Gastroesophageal sphincter (tissue), 3 donors: Measurements from ENCODE around the gene MYO1H.

Experiments
- CTCF ChIP-seq, 4 experiments: fragments of 200-600 bp in 2 of 4; fragments of 450-650 bp in 2 of 4; sonication (generic) in 1 of 4; IDR thresholded peaks; one replicate each; pipeline ENCODE4 v1.5.1; 2017 to 2019; ENCODE audit warnings: antibody characterized with exemption in 4 of 4, mild to moderate bottlenecking in 2 of 4, moderate library complexity in 2 of 4
- EP300 ChIP-seq: sonication (generic); formaldehyde crosslinking; IDR thresholded peaks from one replicate; pipeline ENCODE4 v1.6.1; 2017; ENCODE audit warnings: antibody characterized with exemption, mild to moderate bottlenecking
- POLR2A ChIP-seq, 2 donors: fragments of 450-650 bp; IDR thresholded peaks; one replicate each; pipeline ENCODE4 v1.6.1; 2017; ENCODE audit warnings: antibody characterized with exemption in 2 of 2, mild to moderate bottlenecking in 2 of 2, moderate library complexity in 1 of 2

- TF ChIP-seq EP300 (no peak), CTCF (IDR thresholded peaks at IDR 0.05) (peak in 2 of 4 experiments; percentile 19 to 33), POLR2A (IDR thresholded peaks at IDR 0.05) (no peak)
These were observed 115.4 kb downstream of the MYO1H start for GRCh38 chr12:109462868-109463692.
